ENCODE results near the gene DOK4.

- TF ChIP-seq CTCF (IDR thresholded peaks at IDR 0.05; ENCODE audit: insufficient read depth, low read depth, low read length) (no peak), EZH2 (IDR thresholded peaks at IDR 0.05; ENCODE audit: insufficient read depth, low read length) (no peak)
Observed at GRCh38 chr16:57452021-57452420, 34.3 kb downstream of the DOK4 start.
